ENCODE results near the gene KCNK4. TPM values are rescaled to one million over a fixed set of nuclear protein-coding genes. Genes with fewer than 3 reads are reported as not detected.

KCNK4 gene
- total and polyA plus RNA-seq, 2 donors from 2014 or later: not detected

- DNase-seq (no peak), FAIRE-seq (no peak)
- Histone ChIP-seq H3K27ac (ENCODE audit: low read depth in 2 of 2, low read length in 2 of 2) (no peak overlapping the region), H3K9me3 (ENCODE audit: control insufficient read depth in 2 of 3, insufficient read depth in 1 of 3, low read length in 3 of 3) (no peaks in the 10 kb centered on the region), H3K4me3 (ENCODE audit: low read length in 3 of 3) (no peak overlapping the region), H3K4me1 (ENCODE audit: control insufficient read depth in 2 of 3, insufficient read depth in 2 of 3, low read depth in 1 of 3, low read length in 3 of 3) (peaks cover 0 to 22% (median 5%) of the 10 kb centered on the region in 3 donors), H3K27me3 (ENCODE audit: control insufficient read depth, insufficient read depth, low read length) (no peaks in the 10 kb centered on the region), H3K36me3 (ENCODE audit: control insufficient read depth in 2 of 3, insufficient read depth in 3 of 3, low read length in 3 of 3) (peaks cover 0 to 6% (median 1%) of the 10 kb centered on the region in 3 donors), H3K9ac (ENCODE audit: low read length in 3 of 3) (no peak overlapping the region)
- TF ChIP-seq CTCF (IDR thresholded peaks at IDR 0.05; ENCODE audit: borderline replicate concordance, extremely low read depth, insufficient read depth): no peak
- intact Hi-C loops (cut with DNase I): no loop called here
Measured at GRCh38 chr11:64253481-64253880, 37.6 kb upstream of the KCNK4 start.

DNA sequence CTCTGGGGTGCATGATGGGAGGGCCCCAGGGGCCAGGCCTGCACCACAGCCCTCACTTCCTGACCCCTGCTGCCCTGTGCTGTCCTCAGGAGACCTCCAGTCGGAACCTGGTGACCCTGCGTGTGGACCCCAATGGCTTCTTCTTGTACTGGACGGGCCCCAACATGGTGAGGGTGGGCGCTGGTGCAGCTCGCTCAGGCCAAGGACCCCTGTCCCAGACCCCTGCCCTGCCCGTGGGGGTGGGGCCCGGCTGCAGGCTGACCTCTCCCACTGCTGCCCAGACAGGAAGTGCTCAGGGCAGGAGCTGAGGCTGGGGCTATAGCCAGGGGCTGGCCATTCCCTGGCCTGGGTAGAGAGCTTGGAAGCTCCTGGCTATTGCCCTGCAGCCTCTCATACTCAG is 36.8 kb upstream of the KCNK4 start:
- peaks cover 0 to 6% (median 2%) of the 10 kb centered on the region in 3 donors for H3K36me3 ChIP-seq (ENCODE audit: control insufficient read depth in 2 of 3, insufficient read depth in 3 of 3, low read length in 3 of 3)
- H3K4me3 ChIP-seq (ENCODE audit: low read length in 3 of 3): no peak overlapping the region
- no peak for TF ChIP-seq CTCF (IDR thresholded peaks at IDR 0.05; ENCODE audit: borderline replicate concordance, extremely low read depth, insufficient read depth)
- H3K27ac ChIP-seq (ENCODE audit: low read depth in 2 of 2, low read length in 2 of 2): no peak overlapping the region
- FAIRE-seq (no peak), DNase-seq (no peak)
- no peaks in the 10 kb centered on the region for H3K9me3 ChIP-seq (ENCODE audit: control insufficient read depth in 2 of 3, insufficient read depth in 1 of 3, low read length in 3 of 3)
- H3K4me1 ChIP-seq (ENCODE audit: control insufficient read depth in 2 of 3, insufficient read depth in 2 of 3, low read depth in 1 of 3, low read length in 3 of 3): peaks cover 0 to 20% (median 5%) of the 10 kb centered on the region in 3 donors
- H3K9ac ChIP-seq (ENCODE audit: low read length in 3 of 3): no peak overlapping the region
- intact Hi-C loops (cut with DNase I): no loop called here
- H3K27me3 ChIP-seq (ENCODE audit: control insufficient read depth, insufficient read depth, low read length): no peaks in the 10 kb centered on the region

- TF ChIP-seq CTCF (IDR thresholded peaks at IDR 0.05; ENCODE audit: borderline replicate concordance, extremely low read depth, insufficient read depth): no peak
- no peaks in the 10 kb centered on the region for H3K9me3 ChIP-seq (ENCODE audit: control insufficient read depth in 2 of 3, insufficient read depth in 1 of 3, low read length in 3 of 3)
- intact Hi-C loops (cut with DNase I): no loop called here
- DNase-seq (peak in 1 of 5 donors; percentile 54), FAIRE-seq (no peak)
- no peaks in the 10 kb centered on the region for H3K27me3 ChIP-seq (ENCODE audit: control insufficient read depth, insufficient read depth, low read length)
- H3K4me1 ChIP-seq (ENCODE audit: control insufficient read depth in 2 of 3, insufficient read depth in 2 of 3, low read depth in 1 of 3, low read length in 3 of 3): peaks cover 0 to 20% (median 5%) of the 10 kb centered on the region in 3 donors
- no peak overlapping the region for H3K4me3 ChIP-seq (ENCODE audit: low read length in 3 of 3)
- H3K27ac ChIP-seq (ENCODE audit: low read depth in 2 of 2, low read length in 2 of 2): no peak overlapping the region
- H3K36me3 ChIP-seq (ENCODE audit: control insufficient read depth in 2 of 3, insufficient read depth in 3 of 3, low read length in 3 of 3): peaks cover 0 to 6% (median 6%) of the 10 kb centered on the region in 3 donors
- H3K9ac ChIP-seq (ENCODE audit: low read length in 3 of 3): no peak overlapping the region
Measured at GRCh38 chr11:64255135-64256128, 35.7 kb upstream of the KCNK4 start.

Data from kidney (tissue), 14 donors.